Lower lobe of right lung (tissue), 2 donors: Measurements from ENCODE around the gene ULBP2. TPM values are rescaled to one million over a fixed set of nuclear protein-coding genes. Genes with fewer than 3 reads are reported as not detected.

Experiments used
- ATAC-seq, 2 donors: fragments of 200-7000 bp; cut with Tn5 transposase; one replicate each; pipeline ENCODE4 v1.9.1; 2020 to 2022; ENCODE audit warnings: mild to moderate bottlenecking in 2 of 2, moderate library complexity in 2 of 2
- DNase-seq: peaks from one replicate; pipeline ENCODE4 v3.0.0-alpha.2; 2020
- H3K27ac ChIP-seq: fragments of 200-600 bp; one replicate; pipeline ENCODE4 v1.8.0; 2022
- H3K27me3 ChIP-seq: fragments of 200-600 bp; one replicate; pipeline ENCODE4 v1.8.0; 2022; ENCODE audit warnings: low read depth
- H3K36me3 ChIP-seq: fragments of 200-600 bp; one replicate; pipeline ENCODE4 v1.8.0; 2022; ENCODE audit warnings: mild to moderate bottlenecking
- H3K4me1 ChIP-seq: fragments of 200-600 bp; one replicate; pipeline ENCODE4 v1.8.0; 2022
- H3K4me3 ChIP-seq: fragments of 200-600 bp; one replicate; pipeline ENCODE4 v1.8.0; 2022; ENCODE audit warnings: mild to moderate bottlenecking
- H3K9me3 ChIP-seq: fragments of 200-600 bp; one replicate; pipeline ENCODE4 v1.8.0; 2022
- intact Hi-C: fragments of 100-400 bp; cut with DNase I; formaldehyde crosslinking; loops from one replicate; pipeline ENCODE4 v1.11.0; 2022
- total RNA-seq: library from RNA; stranded (reverse); fragmentation: NEBNext Ultra II Directional; extraction: Animal tissue kit (Norgen Biotek cat#: 25700); gene quantifications from one replicate; pipeline ENCODE4 v1.2.1, GENCODE V29; 2021
- TF ChIP-seq, protein P1 (sequence below): fragments of 200-600 bp; IDR thresholded peaks from one replicate; pipeline ENCODE4 v1.8.0; 2022; ENCODE audit warnings: antibody characterized with exemption, mild to moderate bottlenecking
- donor health status: DM: no; HTN: yes; CAD: no; lungs with severe emphysema.

Gene ULBP2
- total RNA-seq, 1 donor from 2014 or later: 2.2 TPM

DNA sequence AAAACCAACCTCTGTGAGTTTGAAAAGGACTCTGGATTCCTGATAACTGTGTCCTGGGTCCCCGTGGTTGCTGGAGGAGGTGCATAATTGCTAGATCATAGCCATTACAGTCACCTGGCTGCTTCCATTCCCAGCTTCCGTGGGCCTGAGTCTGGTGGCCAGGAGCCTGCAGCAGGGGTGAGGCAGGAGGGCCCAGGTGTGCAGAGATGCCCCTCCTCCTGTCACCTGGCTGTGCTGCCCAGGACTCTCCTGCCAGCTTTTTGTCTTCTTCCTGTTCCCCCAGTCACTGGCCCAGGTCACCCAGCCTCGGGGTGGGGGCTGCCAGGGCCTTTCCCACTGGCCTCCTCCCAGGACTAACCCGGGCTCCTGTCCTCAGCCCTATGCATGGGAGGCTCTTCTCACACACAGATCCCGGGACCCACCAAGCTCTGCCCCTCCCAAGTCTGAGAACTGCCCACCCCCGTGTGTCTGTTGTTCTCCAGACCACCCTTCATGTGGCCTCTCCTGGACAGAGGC lies 53.5 kb downstream of the ULBP2 start:
- intact Hi-C loops: no loop called here
- Histone ChIP-seq H3K4me3 (no peak overlapping the region), H3K9me3 (no peaks in the 10 kb centered on the region), H3K4me1 (peaks cover 14% of the 10 kb centered on the region), H3K27me3 (peaks cover 64% of the 10 kb centered on the region), H3K36me3 (no peaks in the 10 kb centered on the region), H3K27ac (no peak overlapping the region)
- ATAC-seq (no peak), DNase-seq (no peak)
- TF ChIP-seq, protein P1, sequence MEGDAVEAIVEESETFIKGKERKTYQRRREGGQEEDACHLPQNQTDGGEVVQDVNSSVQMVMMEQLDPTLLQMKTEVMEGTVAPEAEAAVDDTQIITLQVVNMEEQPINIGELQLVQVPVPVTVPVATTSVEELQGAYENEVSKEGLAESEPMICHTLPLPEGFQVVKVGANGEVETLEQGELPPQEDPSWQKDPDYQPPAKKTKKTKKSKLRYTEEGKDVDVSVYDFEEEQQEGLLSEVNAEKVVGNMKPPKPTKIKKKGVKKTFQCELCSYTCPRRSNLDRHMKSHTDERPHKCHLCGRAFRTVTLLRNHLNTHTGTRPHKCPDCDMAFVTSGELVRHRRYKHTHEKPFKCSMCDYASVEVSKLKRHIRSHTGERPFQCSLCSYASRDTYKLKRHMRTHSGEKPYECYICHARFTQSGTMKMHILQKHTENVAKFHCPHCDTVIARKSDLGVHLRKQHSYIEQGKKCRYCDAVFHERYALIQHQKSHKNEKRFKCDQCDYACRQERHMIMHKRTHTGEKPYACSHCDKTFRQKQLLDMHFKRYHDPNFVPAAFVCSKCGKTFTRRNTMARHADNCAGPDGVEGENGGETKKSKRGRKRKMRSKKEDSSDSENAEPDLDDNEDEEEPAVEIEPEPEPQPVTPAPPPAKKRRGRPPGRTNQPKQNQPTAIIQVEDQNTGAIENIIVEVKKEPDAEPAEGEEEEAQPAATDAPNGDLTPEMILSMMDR: no peak

DNA sequence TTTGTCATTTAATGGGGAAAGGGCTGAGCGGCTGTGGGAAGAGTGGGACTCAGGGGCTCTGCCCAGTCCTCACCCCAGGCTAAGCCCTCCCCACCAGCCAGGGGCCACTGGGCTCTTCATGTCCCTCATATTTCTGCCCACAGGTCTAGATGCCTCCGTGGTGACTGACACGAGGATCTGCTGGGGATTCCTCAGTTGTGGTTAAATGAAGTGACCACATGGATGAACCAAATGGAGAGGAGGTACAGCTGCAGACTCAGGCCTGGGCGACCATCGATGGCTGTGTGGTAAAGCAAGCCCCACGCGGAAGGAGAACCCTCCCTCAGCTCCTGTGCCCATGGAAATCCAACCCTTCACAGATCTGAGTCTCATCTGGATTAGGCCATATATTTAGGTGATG lies 54.2 kb downstream of the ULBP2 start:
- no peaks in the 10 kb centered on the region for H3K36me3 ChIP-seq
- intact Hi-C loops: no loop called here
- no peaks in the 10 kb centered on the region for H3K9me3 ChIP-seq
- no peak overlapping the region for H3K4me3 ChIP-seq
- H3K27ac ChIP-seq: no peak overlapping the region
- peaks cover 7% of the 10 kb centered on the region for H3K4me1 ChIP-seq
- ATAC-seq: no peak
- H3K27me3 ChIP-seq: peaks cover 58% of the 10 kb centered on the region
- no peak for DNase-seq
- TF ChIP-seq, protein P1: no peak

Other genes starting within 250 kb of the ULBP2 start
- 30.7 TPM for gene LATS1, start 223.9 kb upstream of the ULBP2 start, total RNA-seq
- gene NUP43, start 195.5 kb upstream of the ULBP2 start, total RNA-seq: 22.0 TPM
- gene PCMT1, start 192.3 kb upstream of the ULBP2 start, total RNA-seq: 63.7 TPM
- gene LRP11, start 77.7 kb upstream of the ULBP2 start, total RNA-seq: 38.3 TPM
- gene RAET1E, start 43.9 kb upstream of the ULBP2 start, total RNA-seq: not detected
- 0.83 TPM for gene RAET1G, start 18.9 kb upstream of the ULBP2 start, total RNA-seq
- 2.0 TPM for gene ULBP1, start 21.9 kb downstream of the ULBP2 start, total RNA-seq
- gene RAET1L, start 83.5 kb downstream of the ULBP2 start, total RNA-seq: not detected
- 2.4 TPM for gene ULBP3, start 127.1 kb downstream of the ULBP2 start, total RNA-seq
- gene PPP1R14C, start 201.0 kb downstream of the ULBP2 start, total RNA-seq: 15.4 TPM